Measurements from ENCODE around the gene CAMP.

CAMP gene

GRCh38 chr3:48220746-48221145 is 2.5 kb upstream of the CAMP start:
- TF ChIP-seq CTCF (conservative IDR thresholded peaks at IDR 0.05): no peak
- no peak for TF ChIP-seq ZFX (IDR thresholded peaks at IDR 0.05)
- H3K27ac ChIP-seq: no peak overlapping the region

- no peak for TF ChIP-seq ZFX (IDR thresholded peaks at IDR 0.05)
- TF ChIP-seq CTCF (conservative IDR thresholded peaks at IDR 0.05): no peak
- no peak overlapping the region for H3K27ac ChIP-seq
Measured at GRCh38 chr3:48225587-48225986, 2.3 kb downstream of the CAMP start.

- TF ChIP-seq ZFX (IDR thresholded peaks at IDR 0.05): no peak
- H3K27ac ChIP-seq: no peak overlapping the region
Measured at GRCh38 chr3:48226939-48227338, 3.6 kb downstream of the CAMP start.

GRCh38 chr3:48232232-48232631 is 8.9 kb downstream of the CAMP start:
- TF ChIP-seq ZFX (IDR thresholded peaks at IDR 0.05) (no peak), CTCF (conservative IDR thresholded peaks at IDR 0.05) (no peak)
- peak overlapping the region; percentile 44 for H3K27ac ChIP-seq

- TF ChIP-seq CTCF (conservative IDR thresholded peaks at IDR 0.05): peak; percentile 77
- no peak for TF ChIP-seq ZFX (IDR thresholded peaks at IDR 0.05)
- H3K27ac ChIP-seq: peak overlapping the region; percentile 44
Measured at GRCh38 chr3:48232734-48233133, 9.4 kb downstream of the CAMP start.

GRCh38 chr3:48233542-48233941 is 10.2 kb downstream of the CAMP start:
- TF ChIP-seq ZFX (IDR thresholded peaks at IDR 0.05): no peak
- TF ChIP-seq CTCF (conservative IDR thresholded peaks at IDR 0.05): no peak
- H3K27ac ChIP-seq: peak overlapping the region; percentile 44; the same call in 1 of the 2 replicates

GRCh38 chr3:48236531-48236930 is 13.2 kb downstream of the CAMP start:
- H3K27ac ChIP-seq: peak overlapping the region; percentile 55

More at GRCh38 chr3:48236531-48236930, 13.2 kb downstream of the CAMP start:
- TF ChIP-seq CTCF (conservative IDR thresholded peaks at IDR 0.05) (no peak), ZFX (IDR thresholded peaks at IDR 0.05) (no peak)
